Fibroblast of lung (primary cell): ENCODE data around the gene ITIH4. TPM values are rescaled to one million over a fixed set of nuclear protein-coding genes. Genes with fewer than 3 reads are reported as not detected.

Source experiments
- DNase-seq, 2 donors: peaks; one replicate each; pipeline versions ENCODE4 v3.0.0 to v3.0.0-alpha.2; 2010; ENCODE audit warnings: low read depth in 2 of 2
- H2AFZ ChIP-seq: 2 replicates; pipeline ENCODE4 v1.5.1; 2012; ENCODE audit warnings: low read length, control low read depth, inconsistent platforms
- H3K27ac ChIP-seq: 2 replicates; pipeline ENCODE4 v1.5.1; 2011; ENCODE audit warnings: low read length, control low read depth; ENCODE audit not compliant: insufficient read depth
- H3K27me3 ChIP-seq: 2 replicates; pipeline ENCODE4 v1.5.1; 2011; ENCODE audit warnings: mild to moderate bottlenecking, low read length; ENCODE audit not compliant: control insufficient read depth, insufficient read depth
- H3K36me3 ChIP-seq: 2 replicates; pipeline ENCODE4 v1.5.1; 2011; ENCODE audit warnings: low read length; ENCODE audit not compliant: control insufficient read depth, insufficient read depth
- H3K4me1 ChIP-seq: 2 replicates; pipeline ENCODE4 v1.5.1; 2011; ENCODE audit warnings: low read length; ENCODE audit not compliant: control insufficient read depth, insufficient read depth; ENCODE audit errors: extremely low read depth
- H3K4me2 ChIP-seq: 2 replicates; pipeline ENCODE4 v1.5.1; 2011; ENCODE audit warnings: low read length, control low read depth; ENCODE audit not compliant: insufficient read depth; ENCODE audit errors: extremely low read depth
- H3K4me3 ChIP-seq, 4 experiments: fragments of 200-600 bp in 1 of 4; sonication (generic) in 1 of 4; replicated peaks in 1 of 4; 2 replicates each; pipeline ENCODE4 v1.5.1; 2011 to 2016; ENCODE audit warnings: low read length in 4 of 4, low read depth in 3 of 4, mild to moderate bottlenecking in 3 of 4, control low read depth in 2 of 4, inconsistent platforms in 1 of 4, mixed read lengths in 1 of 4; ENCODE audit not compliant: insufficient read depth in 1 of 4; ENCODE audit errors: control extremely low read depth in 1 of 4
- H3K79me2 ChIP-seq: 2 replicates; pipeline ENCODE4 v1.5.1; 2012; ENCODE audit warnings: mild to moderate bottlenecking, low read length, inconsistent platforms; ENCODE audit not compliant: control insufficient read depth, insufficient read depth
- H3K9ac ChIP-seq: 2 replicates; pipeline ENCODE4 v1.5.1; 2011; ENCODE audit warnings: mild to moderate bottlenecking, low read length, control low read depth; ENCODE audit not compliant: insufficient read depth
- H3K9me3 ChIP-seq: 2 replicates; pipeline ENCODE4 v1.5.1; 2012; ENCODE audit warnings: low read depth, low read length; ENCODE audit not compliant: control insufficient read depth, insufficient read depth
- H4K20me1 ChIP-seq: 2 replicates; pipeline ENCODE4 v1.5.1; 2011; ENCODE audit warnings: low read length; ENCODE audit not compliant: control insufficient read depth, insufficient read depth; ENCODE audit errors: extremely low read depth
- CTCF ChIP-seq, 2 donors: IDR thresholded peaks in 1 of 2; conservative IDR thresholded peaks in 1 of 2; 1 replicate in 1 of 2; 2 replicates in 1 of 2; pipeline ENCODE4 v1.5.1; 2011 to 2012; ENCODE audit warnings: low read length in 2 of 2, control low read depth in 1 of 2, inconsistent platforms in 1 of 2, low read depth in 1 of 2, mild to moderate bottlenecking in 1 of 2
- EZH2 ChIP-seq: IDR thresholded peaks from 2 replicates; pipeline ENCODE4 v1.5.1; 2012; ENCODE audit warnings: low read length, control low read depth, mild to moderate bottlenecking; ENCODE audit errors: missing control alignments
- polyA plus RNA-seq, 2 donors: library from polyadenylated mRNA; depleted of rRNA in 1 of 2; stranded (reverse) in 1 of 2; unstranded in 1 of 2; fragments of >200 nt; gene quantifications; 2 replicates each; pipeline ENCODE4 v1.2.1, GENCODE V29; 2011 to 2012; ENCODE audit warnings: missing spikeins in 1 of 2
- total RNA-seq: library from RNA; depleted of rRNA; stranded (reverse); fragments of >200 nt; gene quantifications from 2 replicates; pipeline ENCODE4 v1.2.1, GENCODE V29; 2014

Gene ITIH4
- total and polyA plus RNA-seq, 2 donors (not counting 1 experiment from before 2014, with no cell fraction given): 1.1 to 2.6 TPM

DNA sequence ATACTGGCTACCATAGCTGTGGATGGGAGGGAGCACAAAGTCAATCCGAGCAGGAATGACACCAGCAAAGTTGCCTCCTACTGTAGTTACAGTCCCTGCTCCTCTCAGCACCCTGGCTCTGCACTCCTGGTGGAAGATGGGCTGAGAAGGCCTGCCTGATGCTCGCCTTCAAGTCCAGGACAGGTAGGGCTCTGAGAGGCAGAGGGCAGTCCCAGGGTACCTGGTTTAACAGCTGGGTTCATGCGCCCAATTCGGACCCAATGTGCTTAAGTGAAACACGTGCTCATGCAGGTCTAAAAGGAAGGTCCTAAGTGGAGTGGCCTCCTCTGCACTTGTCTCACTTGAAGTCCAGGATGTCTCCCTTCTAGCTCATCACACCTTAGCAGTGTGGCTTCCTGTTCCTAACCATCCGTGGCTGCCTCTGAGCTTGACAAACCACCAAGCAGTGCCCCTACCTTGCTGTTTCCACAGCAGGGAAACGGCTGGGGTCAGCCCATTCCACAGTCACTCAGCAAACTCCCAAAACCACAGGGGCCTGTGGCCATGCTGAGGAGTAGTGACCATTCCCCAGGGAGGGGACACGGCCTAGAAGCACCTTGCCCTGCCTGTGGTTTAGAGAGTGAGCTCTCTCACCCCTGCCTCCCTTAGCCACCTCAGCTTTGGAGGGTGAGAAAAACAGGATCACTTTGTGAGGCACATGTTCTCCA lies 8.2 kb upstream of the ITIH4 start:
- Histone ChIP-seq H2AFZ (no peak overlapping the region), H3K27me3 (no peaks in the 10 kb centered on the region), H3K27ac (no peak overlapping the region), H3K79me2 (no peaks in the 10 kb centered on the region), H3K4me3 (no peak overlapping the region), H3K9ac (no peak overlapping the region), H3K4me2 (no peak overlapping the region), H3K36me3 (no peaks in the 10 kb centered on the region), H3K4me1 (peaks cover 11% of the 10 kb centered on the region), H4K20me1 (no peaks in the 10 kb centered on the region), H3K9me3 (no peaks in the 10 kb centered on the region)
- no peak for DNase-seq
- TF ChIP-seq CTCF (conservative IDR thresholded peaks at IDR 0.05 in 1 of 2, IDR thresholded peaks at IDR 0.05 in 1 of 2; ENCODE audit: low read depth in 1 of 2, low read length in 2 of 2) (no peak), EZH2 (no peak)

- Histone ChIP-seq H3K79me2 (no peaks in the 10 kb centered on the region), H3K4me3 (no peak overlapping the region), H3K9me3 (no peaks in the 10 kb centered on the region), H2AFZ (no peak overlapping the region), H3K9ac (no peak overlapping the region), H3K27me3 (no peaks in the 10 kb centered on the region), H3K4me2 (no peak overlapping the region), H3K4me1 (peaks cover 14% of the 10 kb centered on the region), H3K36me3 (no peaks in the 10 kb centered on the region), H3K27ac (no peak overlapping the region), H4K20me1 (no peaks in the 10 kb centered on the region)
- TF ChIP-seq EZH2 (no peak), CTCF (conservative IDR thresholded peaks at IDR 0.05 in 1 of 2, IDR thresholded peaks at IDR 0.05 in 1 of 2; ENCODE audit: low read depth in 1 of 2, low read length in 2 of 2) (no peak)
- DNase-seq: no peak
Measured at GRCh38 chr3:52836986-52837385, 6.5 kb upstream of the ITIH4 start.

GRCh38 chr3:52836471-52836845 lies 6.0 kb upstream of the ITIH4 start:
- no peak overlapping the region for H2AFZ ChIP-seq
- H4K20me1 ChIP-seq: no peaks in the 10 kb centered on the region
- no peaks in the 10 kb centered on the region for H3K36me3 ChIP-seq
- peaks cover 15% of the 10 kb centered on the region for H3K4me1 ChIP-seq
- H3K27ac ChIP-seq: no peak overlapping the region
- no peak overlapping the region for H3K4me3 ChIP-seq
- no peaks in the 10 kb centered on the region for H3K79me2 ChIP-seq
- H3K9ac ChIP-seq: no peak overlapping the region
- H3K27me3 ChIP-seq: no peaks in the 10 kb centered on the region
- no peaks in the 10 kb centered on the region for H3K9me3 ChIP-seq
- no peak overlapping the region for H3K4me2 ChIP-seq
- DNase-seq: no peak
- no peak for TF ChIP-seq CTCF (conservative IDR thresholded peaks at IDR 0.05 in 1 of 2, IDR thresholded peaks at IDR 0.05 in 1 of 2; ENCODE audit: low read depth in 1 of 2, low read length in 2 of 2)
- no peak for TF ChIP-seq EZH2
